Panc1 (cell line): ENCODE results near the gene AHSA1.

Source experiments
- POLR2AphosphoS5 ChIP-seq: IDR thresholded peaks from 2 replicates; pipeline ENCODE4 v1.6.1; 2012; ENCODE audit warnings: mild to moderate bottlenecking, low read depth, low read length, moderate library complexity
- TF ChIP-seq, protein P1 (sequence below): fragments of 450-650 bp; IDR thresholded peaks from 2 replicates; pipeline ENCODE4 v1.5.1; 2017; ENCODE audit warnings: mild to moderate bottlenecking
- TF ChIP-seq, protein P2 (sequence below), 2 experiments: IDR thresholded peaks; 2 replicates each; pipeline ENCODE4 v1.6.1; 2011 to 2012; ENCODE audit warnings: low read depth in 2 of 2, control low read depth in 1 of 2, low read length in 1 of 2, mild to moderate bottlenecking in 1 of 2, moderate library complexity in 1 of 2; ENCODE audit not compliant: insufficient read depth in 1 of 2

DNA sequence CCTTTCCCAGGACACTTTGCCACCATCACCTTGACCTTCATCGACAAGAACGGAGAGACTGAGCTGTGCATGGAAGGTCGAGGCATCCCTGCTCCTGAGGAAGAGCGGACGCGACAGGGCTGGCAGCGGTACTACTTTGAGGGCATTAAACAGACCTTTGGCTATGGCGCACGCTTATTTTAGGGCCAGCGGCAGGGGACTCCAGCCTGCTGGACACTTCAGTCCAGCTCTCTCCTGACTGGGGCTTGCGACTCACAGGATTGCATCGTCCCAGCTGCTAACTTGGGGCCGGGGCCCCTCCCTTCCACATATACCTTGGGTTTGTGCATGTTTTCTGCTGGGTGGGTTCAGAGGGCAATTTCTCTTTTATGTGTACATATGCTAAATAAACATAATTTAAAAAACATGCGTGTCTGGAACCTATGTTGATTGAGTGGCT, 11.2 kb downstream of the AHSA1 start:
- TF ChIP-seq, protein P1, sequence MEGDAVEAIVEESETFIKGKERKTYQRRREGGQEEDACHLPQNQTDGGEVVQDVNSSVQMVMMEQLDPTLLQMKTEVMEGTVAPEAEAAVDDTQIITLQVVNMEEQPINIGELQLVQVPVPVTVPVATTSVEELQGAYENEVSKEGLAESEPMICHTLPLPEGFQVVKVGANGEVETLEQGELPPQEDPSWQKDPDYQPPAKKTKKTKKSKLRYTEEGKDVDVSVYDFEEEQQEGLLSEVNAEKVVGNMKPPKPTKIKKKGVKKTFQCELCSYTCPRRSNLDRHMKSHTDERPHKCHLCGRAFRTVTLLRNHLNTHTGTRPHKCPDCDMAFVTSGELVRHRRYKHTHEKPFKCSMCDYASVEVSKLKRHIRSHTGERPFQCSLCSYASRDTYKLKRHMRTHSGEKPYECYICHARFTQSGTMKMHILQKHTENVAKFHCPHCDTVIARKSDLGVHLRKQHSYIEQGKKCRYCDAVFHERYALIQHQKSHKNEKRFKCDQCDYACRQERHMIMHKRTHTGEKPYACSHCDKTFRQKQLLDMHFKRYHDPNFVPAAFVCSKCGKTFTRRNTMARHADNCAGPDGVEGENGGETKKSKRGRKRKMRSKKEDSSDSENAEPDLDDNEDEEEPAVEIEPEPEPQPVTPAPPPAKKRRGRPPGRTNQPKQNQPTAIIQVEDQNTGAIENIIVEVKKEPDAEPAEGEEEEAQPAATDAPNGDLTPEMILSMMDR, result no peak
- TF ChIP-seq, protein P2, sequence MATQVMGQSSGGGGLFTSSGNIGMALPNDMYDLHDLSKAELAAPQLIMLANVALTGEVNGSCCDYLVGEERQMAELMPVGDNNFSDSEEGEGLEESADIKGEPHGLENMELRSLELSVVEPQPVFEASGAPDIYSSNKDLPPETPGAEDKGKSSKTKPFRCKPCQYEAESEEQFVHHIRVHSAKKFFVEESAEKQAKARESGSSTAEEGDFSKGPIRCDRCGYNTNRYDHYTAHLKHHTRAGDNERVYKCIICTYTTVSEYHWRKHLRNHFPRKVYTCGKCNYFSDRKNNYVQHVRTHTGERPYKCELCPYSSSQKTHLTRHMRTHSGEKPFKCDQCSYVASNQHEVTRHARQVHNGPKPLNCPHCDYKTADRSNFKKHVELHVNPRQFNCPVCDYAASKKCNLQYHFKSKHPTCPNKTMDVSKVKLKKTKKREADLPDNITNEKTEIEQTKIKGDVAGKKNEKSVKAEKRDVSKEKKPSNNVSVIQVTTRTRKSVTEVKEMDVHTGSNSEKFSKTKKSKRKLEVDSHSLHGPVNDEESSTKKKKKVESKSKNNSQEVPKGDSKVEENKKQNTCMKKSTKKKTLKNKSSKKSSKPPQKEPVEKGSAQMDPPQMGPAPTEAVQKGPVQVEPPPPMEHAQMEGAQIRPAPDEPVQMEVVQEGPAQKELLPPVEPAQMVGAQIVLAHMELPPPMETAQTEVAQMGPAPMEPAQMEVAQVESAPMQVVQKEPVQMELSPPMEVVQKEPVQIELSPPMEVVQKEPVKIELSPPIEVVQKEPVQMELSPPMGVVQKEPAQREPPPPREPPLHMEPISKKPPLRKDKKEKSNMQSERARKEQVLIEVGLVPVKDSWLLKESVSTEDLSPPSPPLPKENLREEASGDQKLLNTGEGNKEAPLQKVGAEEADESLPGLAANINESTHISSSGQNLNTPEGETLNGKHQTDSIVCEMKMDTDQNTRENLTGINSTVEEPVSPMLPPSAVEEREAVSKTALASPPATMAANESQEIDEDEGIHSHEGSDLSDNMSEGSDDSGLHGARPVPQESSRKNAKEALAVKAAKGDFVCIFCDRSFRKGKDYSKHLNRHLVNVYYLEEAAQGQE (IDR thresholded peaks at IDR 0.05; ENCODE audit: insufficient read depth in 1 of 2, low read depth in 2 of 2, low read length in 1 of 2), result no peak
- no peak for TF ChIP-seq POLR2AphosphoS5
